HG03045 (cell line): ENCODE measurements around the gene LAMB4.

ENCODE experiments used
- ATAC-seq: cut with Tn5 transposase; IDR thresholded peaks from one replicate; pipeline ENCODE4 v1.9.1; 2021; ENCODE audit warnings: mild to moderate bottlenecking, moderate library complexity; ENCODE audit not compliant: unreplicated experiment

Gene LAMB4

GRCh38 chr7:107999779-108000560 is 130.2 kb downstream of the LAMB4 start:
- ATAC-seq: no peak

GRCh38 chr7:107998660-107999480 is 131.3 kb downstream of the LAMB4 start:
- no peak for ATAC-seq

- ATAC-seq: no peak
Observed at GRCh38 chr7:107998150-107998549, 132.0 kb downstream of the LAMB4 start.

- ATAC-seq: no peak
Observed at GRCh38 chr7:107996072-107996882, 133.9 kb downstream of the LAMB4 start.

GRCh38 chr7:107995184-107996071 is 134.7 kb downstream of the LAMB4 start:
- no peak for ATAC-seq

GRCh38 chr7:107994421-107995030 is 135.6 kb downstream of the LAMB4 start:
- ATAC-seq: no peak

GRCh38 chr7:107993891-107994291 is 136.3 kb downstream of the LAMB4 start:
- ATAC-seq: no peak

GRCh38 chr7:107989618-107990373 is 140.4 kb downstream of the LAMB4 start:
- ATAC-seq: no peak

- ATAC-seq: no peak
Observed at GRCh38 chr7:107982918-107983389, 147.2 kb downstream of the LAMB4 start.

- no peak for ATAC-seq
Observed at GRCh38 chr7:107982042-107982840, 147.9 kb downstream of the LAMB4 start.

- no peak for ATAC-seq
Observed at GRCh38 chr7:107981466-107981865, 148.7 kb downstream of the LAMB4 start.

GRCh38 chr7:107980671-107981190 is 149.4 kb downstream of the LAMB4 start:
- ATAC-seq: no peak

GRCh38 chr7:107980171-107980570 is 150.0 kb downstream of the LAMB4 start:
- no peak for ATAC-seq

- ATAC-seq: no peak
Observed at GRCh38 chr7:107978815-107979408, 151.2 kb downstream of the LAMB4 start.

GRCh38 chr7:107977048-107977447 is 153.1 kb downstream of the LAMB4 start:
- ATAC-seq: no peak

GRCh38 chr7:107976620-107977019 is 153.5 kb downstream of the LAMB4 start:
- ATAC-seq: no peak

GRCh38 chr7:107975394-107976013 is 154.7 kb downstream of the LAMB4 start:
- ATAC-seq: no peak
